ENCODE results near the gene RASGRP4.

The RASGRP4 gene

GRCh38 chr19:38387550-38388348 lies 38.3 kb downstream of the RASGRP4 start, which contains the start of gene GGN:
TSS of gene GGN (minus strand) at chr19:38388034. CDS start at chr19:38387261, 773 bp downstream.
- DNase-seq (ENCODE audit: low read depth in 1 of 2, low spot score in 1 of 2), result peak; percentile 65 to 68
- Histone ChIP-seq H3K4me3 (replicated peaks; ENCODE audit: insufficient read depth, low read length) (peak within 1 kb of the TSS; percentile 25), H3K27me3 (ENCODE audit: insufficient read depth, poor library complexity, severe bottlenecking) (peaks cover 18% of the 10 kb centered on the region), H3K27ac (replicated peaks) (no peak within 1 kb of the TSS)
- TF ChIP-seq POLR2AphosphoS5 (IDR thresholded peaks at IDR 0.05; ENCODE audit: low read depth), result no peak
- no peak for TF ChIP-seq CTCF (IDR thresholded peaks at IDR 0.05; ENCODE audit: insufficient read depth, low read length)
- no peak for TF ChIP-seq SPI1 (IDR thresholded peaks at IDR 0.05; ENCODE audit: borderline replicate concordance, low read depth)
- no peak for TF ChIP-seq GABPA (IDR thresholded peaks at IDR 0.05; ENCODE audit: low read depth)
- no peak for TF ChIP-seq REST (IDR thresholded peaks at IDR 0.05; ENCODE audit: insufficient replicate concordance, low read depth)

GRCh38 chr19:38386971-38387549 lies 39.0 kb downstream of the RASGRP4 start:
- Histone ChIP-seq H3K27ac (replicated peaks) (no peak overlapping the region), H3K27me3 (ENCODE audit: insufficient read depth, poor library complexity, severe bottlenecking) (peaks cover 18% of the 10 kb centered on the region), H3K4me3 (replicated peaks; ENCODE audit: insufficient read depth, low read length) (peak overlapping the region; percentile 25)
- DNase-seq (ENCODE audit: low read depth in 1 of 2, low spot score in 1 of 2), result peak in 1 of 2 experiments; percentile 34
- TF ChIP-seq GABPA (IDR thresholded peaks at IDR 0.05; ENCODE audit: low read depth), result no peak

GRCh38 chr19:38386300-38386970 lies 39.6 kb downstream of the RASGRP4 start:
- no peak for DNase-seq (ENCODE audit: low read depth in 1 of 2, low spot score in 1 of 2)
- Histone ChIP-seq H3K4me3 (replicated peaks; ENCODE audit: insufficient read depth, low read length) (no peak overlapping the region), H3K27me3 (ENCODE audit: insufficient read depth, poor library complexity, severe bottlenecking) (peaks cover 18% of the 10 kb centered on the region), H3K27ac (replicated peaks) (no peak overlapping the region)
- no peak for TF ChIP-seq REST (IDR thresholded peaks at IDR 0.05; ENCODE audit: insufficient replicate concordance, low read depth)
- TF ChIP-seq SPI1 (IDR thresholded peaks at IDR 0.05; ENCODE audit: borderline replicate concordance, low read depth), result no peak
- TF ChIP-seq POLR2AphosphoS5 (IDR thresholded peaks at IDR 0.05; ENCODE audit: low read depth), result 0 out of 2 replicates have a peak, but pooled peaks have one; percentile 8
- no peak for TF ChIP-seq GABPA (IDR thresholded peaks at IDR 0.05; ENCODE audit: low read depth)
- no peak for TF ChIP-seq CTCF (IDR thresholded peaks at IDR 0.05; ENCODE audit: insufficient read depth, low read length)

- DNase-seq (ENCODE audit: low read depth in 1 of 2, low spot score in 1 of 2), result no peak
- no peak overlapping the region for H3K27ac ChIP-seq (replicated peaks)
- TF ChIP-seq REST (IDR thresholded peaks at IDR 0.05; ENCODE audit: insufficient replicate concordance, low read depth), result no peak
- peaks cover 18% of the 10 kb centered on the region for H3K27me3 ChIP-seq (ENCODE audit: insufficient read depth, poor library complexity, severe bottlenecking)
- H3K4me3 ChIP-seq (replicated peaks; ENCODE audit: insufficient read depth, low read length), result no peak overlapping the region
Observed at GRCh38 chr19:38385804-38386257, 40.2 kb downstream of the RASGRP4 start.
